Measurements from ENCODE around the gene NDUFA5.

The NDUFA5 gene

GRCh38 chr7:123557398-123558288, at the start of gene NDUFA5:
Gene NDUFA5 (minus strand): TSS chr7:123557818. CDS start chr7:123557795, 23 bp downstream.
- DNase-seq: peak; percentile 76

- no peak for DNase-seq
Observed at GRCh38 chr7:123604739-123605138, 47.1 kb upstream of the NDUFA5 start.

- no peak for DNase-seq
Observed at GRCh38 chr7:123602648-123603047, 45.0 kb upstream of the NDUFA5 start.

- DNase-seq: no peak
Observed at GRCh38 chr7:123601530-123601929, 43.9 kb upstream of the NDUFA5 start, which contains the start of gene ASB15. Gene ASB15 (plus strand): TSS chr7:123601821. CDS start chr7:123614503, 12,682 bp downstream.

- DNase-seq: no peak
Observed at GRCh38 chr7:123600876-123601275, 43.3 kb upstream of the NDUFA5 start.

GRCh38 chr7:123599766-123600165, 42.1 kb upstream of the NDUFA5 start:
- no peak for DNase-seq

- DNase-seq: no peak
Observed at GRCh38 chr7:123598657-123599056, 41.0 kb upstream of the NDUFA5 start.

GRCh38 chr7:123594813-123595241, 37.2 kb upstream of the NDUFA5 start:
- no peak for DNase-seq

- DNase-seq: no peak
Observed at GRCh38 chr7:123588376-123588775, 30.8 kb upstream of the NDUFA5 start.

- no peak for DNase-seq
Observed at GRCh38 chr7:123583821-123584220, 26.2 kb upstream of the NDUFA5 start.

- DNase-seq: no peak
Observed at GRCh38 chr7:123581162-123581459, 23.5 kb upstream of the NDUFA5 start.

GRCh38 chr7:123580406-123581161, 23.0 kb upstream of the NDUFA5 start:
- DNase-seq: no peak

- no peak for DNase-seq
Observed at GRCh38 chr7:123579416-123579815, 21.8 kb upstream of the NDUFA5 start.

- DNase-seq: no peak
Observed at GRCh38 chr7:123573896-123574467, 16.4 kb upstream of the NDUFA5 start.

GRCh38 chr7:123573341-123573740, 15.7 kb upstream of the NDUFA5 start:
- no peak for DNase-seq

GRCh38 chr7:123571684-123572083, 14.1 kb upstream of the NDUFA5 start:
- no peak for DNase-seq

- no peak for DNase-seq
Observed at GRCh38 chr7:123571187-123571586, 13.6 kb upstream of the NDUFA5 start.

- DNase-seq: no peak
Observed at GRCh38 chr7:123570390-123571182, 13.0 kb upstream of the NDUFA5 start.

GRCh38 chr7:123569352-123570010, 11.9 kb upstream of the NDUFA5 start:
- DNase-seq: no peak

- DNase-seq: no peak
Observed at GRCh38 chr7:123562121-123562520, 4.5 kb upstream of the NDUFA5 start.

- DNase-seq: no peak
Observed at GRCh38 chr7:123558289-123558874, 764 bp upstream of the NDUFA5 start.

GRCh38 chr7:123557016-123557397, 611 bp downstream of the NDUFA5 start:
- DNase-seq: no peak
